ENCODE data around the gene DARS2. TPM values are rescaled to one million over a fixed set of nuclear protein-coding genes. Genes with fewer than 3 reads are reported as not detected.
A peak's percentile ranks its signal among the peaks of the same experiment; 100 is the strongest.
"Not testable (repeated sequence)": the region's sequence is repeated elsewhere in the genome, so short reads cannot be mapped to it uniquely, and the experiment has no call there.

DARS2 gene
- total RNA-seq, 1 experiment from 2014 or later, result 34.6 TPM

- ChIA-PET POLR2A (interaction anchor here (1.5 kb wide), 1 partner anchor 325 kb away, joined by 4 read pairs; no protein-coding TSS in a partner anchor), CTCF (interaction anchor here (0.6 to 1.1 kb wide), 5 partner anchors 9 to 831 kb away, joined by 3 to 5 read pairs (median 3); no protein-coding TSS in a partner anchor)
- H3K4me3 Mint-ChIP-seq (ENCODE audit: unreplicated experiment), result no peak overlapping the region
- no TSS peak for BruUV-seq (replicated peaks)
- H3K27ac Mint-ChIP-seq (ENCODE audit: low read depth, unreplicated experiment), result no peak overlapping the region
- intact Hi-C loops (cut with micrococcal nuclease), result no loop called here
- H3K9me3 Mint-ChIP-seq (ENCODE audit: unreplicated experiment), result no peaks in the 10 kb centered on the region
- peaks cover 45% of the 10 kb centered on the region for H3K36me3 Mint-ChIP-seq (ENCODE audit: insufficient read depth, unreplicated experiment)
- DNase-seq (ENCODE audit: unreplicated experiment), result no peak
- no peak for TF ChIP-seq CTCF (IDR thresholded peaks at IDR 0.05; ENCODE audit: unreplicated experiment)
- H3K27me3 Mint-ChIP-seq (ENCODE audit: insufficient read depth, unreplicated experiment), result no peaks in the 10 kb centered on the region
- H3K4me1 Mint-ChIP-seq (ENCODE audit: insufficient read depth, unreplicated experiment), result peaks cover 9% of the 10 kb centered on the region
These were observed 21.5 kb upstream of the DARS2 start for GRCh38 chr1:173802961-173803360.

GRCh38 chr1:173813654-173814053, 10.8 kb upstream of the DARS2 start:
- H3K4me3 Mint-ChIP-seq (ENCODE audit: unreplicated experiment); H3K27me3 Mint-ChIP-seq (ENCODE audit: insufficient read depth, unreplicated experiment); intact Hi-C loops (cut with micrococcal nuclease); BruUV-seq (replicated peaks); DNase-seq (ENCODE audit: unreplicated experiment); H3K27ac Mint-ChIP-seq (ENCODE audit: low read depth, unreplicated experiment); H3K4me1 Mint-ChIP-seq (ENCODE audit: insufficient read depth, unreplicated experiment): not testable (repeated sequence)
- ChIA-PET CTCF (interaction anchor here (0.6 to 1.1 kb wide), 3 partner anchors 10 to 44 kb away, joined by 3 read pairs; no protein-coding TSS in a partner anchor), POLR2A (interaction anchor here (1.5 kb wide), 1 partner anchor 9 kb away, joined by 4 read pairs; no protein-coding TSS in a partner anchor)
- Mint-ChIP-seq H3K9me3 (ENCODE audit: unreplicated experiment) (peaks cover 15% of the 10 kb centered on the region), H3K36me3 (ENCODE audit: insufficient read depth, unreplicated experiment) (peaks cover 38% of the 10 kb centered on the region)

- peaks cover 34% of the 10 kb centered on the region for H3K36me3 Mint-ChIP-seq (ENCODE audit: insufficient read depth, unreplicated experiment)
- no peak overlapping the region for H3K27ac Mint-ChIP-seq (ENCODE audit: low read depth, unreplicated experiment)
- ChIA-PET CTCF (interaction anchor here (0.6 to 1.5 kb wide), 8 partner anchors 13 to 1365 kb away, joined by 3 to 5 read pairs (median 4); no protein-coding TSS in a partner anchor), POLR2A (interaction anchor here (0.6 to 1.6 kb wide), 4 partner anchors 24 to 341 kb away, joined by 3 to 6 read pairs (median 4); partner anchors contain the start of genes KLHL20, PRDX6 and ZBTB37)
- TF ChIP-seq CTCF (IDR thresholded peaks at IDR 0.05; ENCODE audit: unreplicated experiment), result no peak
- no TSS peak for BruUV-seq (replicated peaks)
- no peaks in the 10 kb centered on the region for H3K27me3 Mint-ChIP-seq (ENCODE audit: insufficient read depth, unreplicated experiment)
- H3K4me1 Mint-ChIP-seq (ENCODE audit: insufficient read depth, unreplicated experiment), result peaks cover 31% of the 10 kb centered on the region
- H3K9me3 Mint-ChIP-seq (ENCODE audit: unreplicated experiment), result peaks cover 14% of the 10 kb centered on the region
- DNase-seq (ENCODE audit: unreplicated experiment), result no peak
- intact Hi-C loops (cut with micrococcal nuclease), result no loop called here
- H3K4me3 Mint-ChIP-seq (ENCODE audit: unreplicated experiment), result no peak overlapping the region
These were observed 6.0 kb upstream of the DARS2 start for GRCh38 chr1:173818459-173818858.

- no peak for TF ChIP-seq CTCF (IDR thresholded peaks at IDR 0.05; ENCODE audit: unreplicated experiment)
- ChIA-PET POLR2A (interaction anchor here (1.3 to 1.6 kb wide), 2 partner anchors 345 to 392 kb away, joined by 3 to 6 read pairs; partner anchors contain the start of gene PRDX6), CTCF (interaction anchor here (1.0 kb wide), 1 partner anchor 290 kb away, joined by 3 read pairs; no protein-coding TSS in a partner anchor)
- Mint-ChIP-seq H3K9me3 (ENCODE audit: unreplicated experiment) (no peaks in the 10 kb centered on the region), H3K36me3 (ENCODE audit: insufficient read depth, unreplicated experiment) (peaks cover 23% of the 10 kb centered on the region), H3K27ac (ENCODE audit: low read depth, unreplicated experiment) (peak overlapping the region; percentile 5), H3K4me3 (ENCODE audit: unreplicated experiment) (no peak overlapping the region), H3K27me3 (ENCODE audit: insufficient read depth, unreplicated experiment) (no peaks in the 10 kb centered on the region), H3K4me1 (ENCODE audit: insufficient read depth, unreplicated experiment) (peaks cover 29% of the 10 kb centered on the region)
- BruUV-seq (replicated peaks), result no TSS peak
- DNase-seq (ENCODE audit: unreplicated experiment), result no peak
- intact Hi-C loops (cut with micrococcal nuclease), result loop anchor here (10.0 kb wide), 1 partner anchor 997 kb away; no protein-coding TSS in a partner anchor
These were observed 2.8 kb upstream of the DARS2 start for GRCh38 chr1:173821680-173822079.
